Activated CD8-positive, alpha-beta T cell treated with anti-CD3 and anti-CD28 coated beads, Interleukin-2, amount 10 ng/mL, durations not matched to agents 7 days and 5 days (primary cell): ENCODE results near the gene PABPC1L. TPM values are rescaled to one million over a fixed set of nuclear protein-coding genes. Genes with fewer than 3 reads are reported as not detected.
"Not testable (repeated sequence)": the region's sequence is repeated elsewhere in the genome, so short reads cannot be mapped to it uniquely, and the experiment has no call there.

Experiments
- ATAC-seq: fragments of 150-1000 bp; cut with Tn5 transposase; one replicate; pipeline ENCODE4 v1.10.0; 2021; ENCODE audit warnings: moderate library complexity
- CTCF ChIA-PET: fragments of 350-600 bp; sonication (Branson Sonifier 250); formaldehyde crosslinking; loops from one replicate; lab custom pipeline; 2021; ENCODE audit warnings: antibody characterized with exemption; lab: Charles Lee
- POLR2A ChIA-PET: fragments of 350-600 bp; sonication (Branson Sonifier 250); formaldehyde crosslinking; loops from one replicate; lab custom pipeline; 2021; ENCODE audit warnings: antibody characterized with exemption; lab: Charles Lee
- DNase-seq: peaks from one replicate; pipeline ENCODE4 v3.0.0-alpha.2; 2020
- H3K27ac Mint-ChIP-seq: one replicate; pipeline ENCODE4 v1.8.0; 2021; ENCODE audit warnings: mild to moderate bottlenecking, mixed read lengths
- H3K27me3 Mint-ChIP-seq: one replicate; pipeline ENCODE4 v1.8.0; 2021; ENCODE audit warnings: low read depth, mixed read lengths
- H3K36me3 Mint-ChIP-seq: one replicate; pipeline ENCODE4 v1.8.0; 2021; ENCODE audit warnings: low read depth, mixed read lengths
- H3K4me1 Mint-ChIP-seq: one replicate; pipeline ENCODE4 v1.8.0; 2021; ENCODE audit warnings: low read depth, mixed read lengths
- H3K4me3 Mint-ChIP-seq: one replicate; pipeline ENCODE4 v1.8.0; 2021; ENCODE audit warnings: mild to moderate bottlenecking, mixed read lengths
- H3K9me3 Mint-ChIP-seq: one replicate; pipeline ENCODE4 v1.8.0; 2022; ENCODE audit warnings: mixed read lengths; ENCODE audit not compliant: insufficient read depth
- total RNA-seq, 2 experiments: library from RNA; stranded (reverse); gene quantifications; one replicate each; pipeline ENCODE4 v1.2.3, GENCODE V29; 2021

The PABPC1L gene
- total RNA-seq: 100 to 1,000 TPM in 1 of 2 experiments, 10 to 100 TPM in 1; 90.0 to 103 TPM

DNA sequence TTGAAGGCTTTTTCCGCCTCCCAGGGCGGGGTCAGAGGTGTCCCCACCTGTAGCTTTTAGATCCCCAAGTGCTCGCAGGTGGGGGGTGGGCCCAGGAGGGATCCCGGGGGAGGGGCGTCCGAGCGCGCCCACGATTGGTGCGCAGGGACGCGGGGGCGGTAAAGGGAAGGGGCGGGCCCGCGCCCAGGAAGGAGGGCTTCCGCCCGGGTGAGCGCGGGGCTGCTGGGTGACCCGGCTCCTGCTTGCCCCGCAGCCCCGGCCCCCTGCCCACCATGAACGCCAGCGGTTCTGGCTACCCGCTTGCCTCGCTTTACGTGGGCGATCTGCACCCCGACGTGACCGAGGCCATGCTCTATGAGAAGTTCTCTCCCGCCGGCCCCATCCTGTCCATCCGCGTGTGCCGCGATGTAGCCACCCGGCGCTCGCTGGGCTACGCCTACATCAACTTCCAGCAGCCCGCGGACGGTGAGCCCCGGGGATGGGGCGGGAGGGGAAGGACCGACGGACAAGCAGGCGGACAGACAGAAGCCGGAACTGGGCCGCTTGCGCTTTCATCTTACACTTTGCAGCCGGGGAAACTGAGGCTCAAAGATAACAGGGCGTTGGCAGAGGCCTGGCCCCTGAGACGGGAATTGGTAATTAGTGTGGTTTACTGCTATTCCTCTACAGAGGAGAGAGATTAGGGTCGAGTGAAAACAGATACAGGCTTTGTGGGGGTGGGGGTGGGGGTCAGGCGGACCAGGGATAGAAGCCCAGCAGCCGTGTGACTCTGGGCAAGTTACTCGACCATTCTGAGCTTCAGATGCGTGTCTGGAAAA, at the start of gene PABPC1L:
Gene PABPC1L (plus strand): TSS at position 189 of the 818 bp plus-strand sequence. CDS start 84 bp downstream, at position 273.
- H3K36me3 Mint-ChIP-seq: peaks cover 65% of the 10 kb centered on the region
- ChIA-PET POLR2A (interaction anchor here (0.7 to 1.5 kb wide), 9 partner anchors 11 to 57 kb away, joined by 3 to 7 read pairs (median 5); partner anchors contain the start of genes STK4, TOMM34 and YWHAB), CTCF (interaction anchor here (0.8 to 2.6 kb wide), 10 partner anchors 8 to 186 kb away, joined by 3 to 12 read pairs (median 4); partner anchors contain the start of gene TOMM34)
- H3K4me1 Mint-ChIP-seq: peaks cover 51% of the 10 kb centered on the region
- peak; percentile 97 for ATAC-seq
- H3K27ac Mint-ChIP-seq: peak within 1 kb of the TSS; percentile 78
- H3K27me3 Mint-ChIP-seq: no peaks in the 10 kb centered on the region
- H3K9me3 Mint-ChIP-seq: no peaks in the 10 kb centered on the region
- peak within 1 kb of the TSS; percentile 85 for H3K4me3 Mint-ChIP-seq
- DNase-seq: peak; percentile 79

DNA sequence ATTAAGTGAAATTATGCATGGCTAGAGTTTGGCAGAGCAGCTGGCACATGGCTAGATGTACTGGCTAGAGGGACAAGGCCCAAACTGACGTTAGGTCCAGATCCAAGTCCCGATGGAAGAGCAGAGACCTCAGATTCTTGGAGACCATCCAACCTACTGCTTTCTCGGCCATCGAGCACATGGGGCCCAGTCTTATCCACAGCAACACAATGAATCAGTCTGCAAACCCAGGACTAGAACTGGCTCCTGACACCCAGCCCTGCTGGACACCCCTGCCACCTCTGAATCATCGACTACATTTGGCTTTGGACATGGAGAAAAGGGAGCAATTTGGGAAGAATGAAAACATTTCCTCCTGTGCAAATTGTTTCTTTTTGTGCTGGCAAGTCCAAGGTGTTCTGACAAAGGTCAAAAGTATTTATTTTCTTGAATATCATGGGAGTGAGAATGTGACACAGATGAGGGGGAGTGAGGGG, 48.3 kb upstream of the PABPC1L start:
- ChIA-PET CTCF (interaction anchor here (0.7 kb wide), 1 partner anchor 114 kb away, joined by 3 read pairs; no protein-coding TSS in a partner anchor), POLR2A (interaction anchor here (1.0 kb wide), 1 partner anchor 24 kb away, joined by 3 read pairs; the partner anchor contains the start of gene YWHAB)
- Mint-ChIP-seq H3K9me3 (no peaks in the 10 kb centered on the region), H3K27ac (no peak overlapping the region), H3K36me3 (no peaks in the 10 kb centered on the region), H3K27me3 (peaks cover 3% of the 10 kb centered on the region), H3K4me1 (peaks cover 14% of the 10 kb centered on the region), H3K4me3 (no peak overlapping the region)
- DNase-seq: no peak
- no peak for ATAC-seq

DNA sequence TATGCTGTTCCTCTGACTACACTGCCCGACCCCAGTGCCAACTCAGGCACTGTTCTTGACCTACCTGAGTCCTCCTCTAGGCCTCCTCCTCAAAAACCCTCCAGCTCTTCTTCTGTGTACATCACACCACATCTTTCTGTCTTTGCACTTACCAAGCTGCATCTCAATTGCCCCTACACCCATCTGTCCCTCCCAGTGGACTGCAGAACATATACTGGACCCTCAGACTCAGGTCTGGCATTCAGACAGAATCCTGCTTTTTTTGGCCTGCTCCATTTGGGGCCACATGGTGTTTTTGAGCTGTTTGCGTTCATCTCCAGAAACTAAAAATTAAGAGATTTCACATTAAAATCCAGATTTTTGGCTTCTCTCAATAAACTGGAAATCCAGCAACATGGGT, 47.6 kb upstream of the PABPC1L start:
- Mint-ChIP-seq H3K9me3 (no peaks in the 10 kb centered on the region), H3K4me1 (peaks cover 16% of the 10 kb centered on the region), H3K4me3 (no peak overlapping the region), H3K27me3 (peaks cover 3% of the 10 kb centered on the region), H3K36me3 (no peaks in the 10 kb centered on the region), H3K27ac (no peak overlapping the region)
- no peak for ATAC-seq
- no peak for DNase-seq
- ChIA-PET CTCF (interaction anchor here (0.7 kb wide), 1 partner anchor 114 kb away, joined by 3 read pairs; no protein-coding TSS in a partner anchor), POLR2A (no interaction called here)

DNA sequence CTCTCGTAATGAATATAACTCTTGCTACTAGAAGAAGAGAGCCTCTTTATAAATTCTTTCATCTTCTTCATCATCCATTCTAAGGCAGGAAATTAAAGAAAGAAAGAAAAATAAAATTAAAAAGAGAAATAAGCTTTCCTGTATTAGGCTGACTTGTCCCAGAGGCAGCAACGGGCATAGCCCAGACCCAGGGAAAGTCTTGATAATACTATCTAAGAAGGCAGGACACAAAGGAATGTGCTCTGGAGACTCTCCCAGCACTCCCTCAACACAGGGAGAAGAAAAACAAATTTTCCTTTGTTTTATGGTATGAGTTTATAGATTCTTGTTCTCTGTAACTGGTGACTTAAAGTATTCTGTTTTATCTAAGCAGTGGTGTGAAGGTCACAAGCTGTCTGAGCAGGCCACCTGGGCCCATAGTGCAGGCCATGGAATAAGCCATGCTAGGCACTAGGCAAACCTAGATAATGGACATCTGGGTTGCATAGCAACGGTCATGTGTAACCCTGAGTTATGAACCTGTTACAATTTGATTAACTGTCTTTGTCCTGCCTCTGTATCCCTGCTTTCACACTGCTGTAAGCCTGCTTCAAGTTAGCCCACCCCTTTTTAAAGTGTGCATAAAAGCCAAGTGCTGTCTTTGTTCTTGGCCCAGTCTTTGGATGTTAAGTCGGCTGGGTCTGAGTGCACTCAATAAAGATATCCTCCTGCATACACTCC, 46.3 kb upstream of the PABPC1L start:
- peaks cover 19% of the 10 kb centered on the region for H3K4me1 Mint-ChIP-seq
- CTCF ChIA-PET, POLR2A ChIA-PET, ATAC-seq, H3K36me3 Mint-ChIP-seq, H3K27ac Mint-ChIP-seq, H3K27me3 Mint-ChIP-seq, DNase-seq, H3K9me3 Mint-ChIP-seq, H3K4me3 Mint-ChIP-seq: not testable (repeated sequence)

DNA sequence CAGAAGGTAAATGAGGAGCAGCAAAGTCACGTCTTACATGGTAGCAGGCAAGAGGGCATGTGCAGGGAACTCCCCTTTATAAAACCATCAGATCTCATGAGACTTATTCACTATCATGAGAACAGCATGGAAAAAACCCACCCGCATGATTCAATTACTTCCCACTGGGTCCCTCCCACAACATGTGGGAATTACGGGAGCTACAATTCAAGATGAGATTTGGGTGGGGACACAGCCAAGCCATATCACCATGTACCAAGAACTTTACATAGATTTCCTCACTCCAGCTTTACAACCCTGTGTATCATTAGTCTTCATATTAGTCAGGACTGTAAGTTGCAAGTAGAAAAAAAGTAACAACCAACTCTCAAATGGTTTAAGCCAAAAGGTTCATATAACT, 45.4 kb upstream of the PABPC1L start:
- H3K36me3 Mint-ChIP-seq, CTCF ChIA-PET, H3K27ac Mint-ChIP-seq, POLR2A ChIA-PET, ATAC-seq, H3K4me3 Mint-ChIP-seq, H3K27me3 Mint-ChIP-seq, DNase-seq, H3K9me3 Mint-ChIP-seq: not testable (repeated sequence)
- H3K4me1 Mint-ChIP-seq: peaks cover 13% of the 10 kb centered on the region

DNA sequence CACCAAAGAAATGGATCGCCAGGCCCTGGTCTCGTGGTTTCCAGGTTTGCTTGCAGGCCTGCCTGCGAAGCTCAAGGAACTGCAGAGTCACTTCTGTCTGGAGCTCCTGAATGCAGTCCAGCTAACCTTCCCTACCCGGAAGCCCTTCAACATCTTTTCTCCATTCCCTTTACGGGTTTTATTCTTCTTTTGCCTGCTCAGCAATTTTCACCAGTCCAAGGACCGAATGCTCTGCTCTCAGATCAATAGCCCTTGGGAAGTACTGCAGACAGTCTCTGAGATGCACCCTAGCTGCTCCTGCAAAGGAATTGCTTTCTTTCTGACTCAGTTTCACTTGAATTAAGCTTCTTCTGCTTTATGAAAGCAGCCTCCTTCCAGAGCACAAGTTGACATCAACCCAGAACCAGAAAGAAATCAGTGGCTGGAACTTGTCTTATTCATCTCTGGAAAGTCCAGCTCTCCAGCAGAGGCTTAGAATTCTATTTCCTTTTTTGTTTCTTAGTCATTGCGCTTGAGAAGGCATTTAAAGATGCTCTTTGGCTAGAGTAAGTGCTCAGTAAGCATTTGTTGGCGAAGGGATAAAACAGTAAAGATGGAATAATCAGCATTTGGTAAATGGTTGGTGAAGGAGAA, 43.0 kb upstream of the PABPC1L start:
- no peak for ATAC-seq
- no peaks in the 10 kb centered on the region for H3K36me3 Mint-ChIP-seq
- peak overlapping the region; percentile 34 for H3K4me3 Mint-ChIP-seq
- H3K27ac Mint-ChIP-seq: no peak overlapping the region
- CTCF ChIA-PET: interaction anchor here (0.9 to 2.1 kb wide), 13 partner anchors 9 to 650 kb away, joined by 3 to 24 read pairs (median 4); no protein-coding TSS in a partner anchor
- DNase-seq: no peak
- H3K4me1 Mint-ChIP-seq: peaks cover 8% of the 10 kb centered on the region
- H3K9me3 Mint-ChIP-seq: no peaks in the 10 kb centered on the region
- peaks cover 14% of the 10 kb centered on the region for H3K27me3 Mint-ChIP-seq
- POLR2A ChIA-PET: interaction anchor here (0.8 kb wide), 1 partner anchor 182 kb away, joined by 3 read pairs; no protein-coding TSS in a partner anchor

DNA sequence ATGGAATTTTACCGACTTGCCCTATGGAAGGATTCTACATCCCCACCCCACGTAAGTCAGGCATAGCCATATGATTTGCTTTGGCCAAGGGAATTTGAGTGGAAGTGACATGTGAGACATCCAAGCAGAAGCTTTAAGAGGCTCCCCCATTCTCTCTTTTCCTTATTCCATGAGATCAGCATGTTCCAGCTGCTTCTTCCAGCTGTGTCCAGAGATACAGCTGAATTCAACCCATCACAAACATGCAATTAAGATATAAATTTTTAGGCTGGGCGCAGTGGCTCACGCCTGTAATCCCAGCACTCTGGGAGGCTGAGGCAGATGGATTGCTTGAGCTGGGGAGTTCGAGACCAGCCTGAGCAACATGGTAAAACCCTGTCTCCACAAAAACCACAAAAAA, 40.4 kb upstream of the PABPC1L start:
- ChIA-PET CTCF (interaction anchor here (1.8 to 2.0 kb wide), 2 partner anchors 184 to 187 kb away, joined by 5 to 6 read pairs; no protein-coding TSS in a partner anchor), POLR2A (no interaction called here)
- peaks cover 11% of the 10 kb centered on the region for H3K27me3 Mint-ChIP-seq
- H3K9me3 Mint-ChIP-seq: no peaks in the 10 kb centered on the region
- no peaks in the 10 kb centered on the region for H3K36me3 Mint-ChIP-seq
- no peak for DNase-seq
- H3K27ac Mint-ChIP-seq: no peak overlapping the region
- H3K4me3 Mint-ChIP-seq: no peak overlapping the region
- peaks cover 8% of the 10 kb centered on the region for H3K4me1 Mint-ChIP-seq
- no peak for ATAC-seq

DNA sequence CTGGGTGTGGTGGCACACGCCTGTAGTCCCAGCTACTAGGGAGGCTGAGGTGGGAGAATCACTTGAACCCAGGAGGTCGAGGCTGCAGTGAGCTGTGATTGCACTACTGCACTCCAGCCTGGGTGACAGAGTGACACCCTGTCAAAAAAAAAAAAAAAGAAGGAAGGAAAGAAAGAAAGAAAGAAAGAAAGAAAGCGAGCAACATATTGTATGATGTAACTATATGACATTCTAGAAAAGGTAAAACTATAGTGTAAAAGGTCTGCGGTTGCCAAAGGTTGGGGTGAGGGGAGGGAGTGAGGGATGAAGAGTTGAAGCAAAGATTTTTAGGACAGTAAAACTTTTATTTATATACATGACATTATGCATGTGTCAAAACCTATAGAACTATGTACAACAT, 27.5 kb upstream of the PABPC1L start:
- peaks cover 23% of the 10 kb centered on the region for H3K4me1 Mint-ChIP-seq
- POLR2A ChIA-PET, H3K9me3 Mint-ChIP-seq, DNase-seq, H3K27ac Mint-ChIP-seq, CTCF ChIA-PET, H3K4me3 Mint-ChIP-seq, H3K27me3 Mint-ChIP-seq, ATAC-seq: not testable (repeated sequence)
- peaks cover 15% of the 10 kb centered on the region for H3K36me3 Mint-ChIP-seq

DNA sequence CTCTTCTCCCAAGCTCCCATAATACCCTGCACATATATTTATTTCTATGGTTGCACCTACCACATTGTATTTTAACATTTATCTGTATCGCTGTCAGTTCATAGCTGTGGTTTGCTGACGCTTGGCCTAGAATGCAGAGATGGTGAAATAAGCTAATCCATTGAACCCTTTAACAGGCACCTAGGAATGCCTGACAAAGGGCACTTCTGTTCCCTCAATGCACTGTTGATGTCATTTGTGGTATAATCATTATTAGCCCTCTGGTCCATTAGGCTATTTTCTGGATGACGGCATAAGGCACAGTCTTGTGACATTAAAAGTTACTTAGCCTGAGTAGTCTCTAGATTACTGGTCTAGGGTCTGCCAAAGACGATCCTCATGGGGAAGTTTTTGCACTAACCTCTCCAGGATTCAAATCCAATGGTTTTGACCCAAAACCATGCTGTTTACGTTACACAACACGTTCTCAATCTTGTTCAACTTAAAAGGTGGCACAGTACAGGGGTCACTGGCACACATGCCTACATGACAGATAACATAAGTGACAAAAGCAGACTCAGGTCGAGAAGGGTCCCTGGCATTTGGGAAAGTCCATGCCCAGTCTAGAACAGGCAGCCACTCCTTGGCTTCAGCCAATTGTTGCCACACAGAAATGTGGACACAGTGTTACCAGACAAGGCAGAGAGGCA, 26.5 kb upstream of the PABPC1L start:
- ATAC-seq (no peak), DNase-seq (no peak)
- ChIA-PET POLR2A (no interaction called here), CTCF (no interaction called here)
- peaks cover 21% of the 10 kb centered on the region for H3K36me3 Mint-ChIP-seq
- H3K4me3 Mint-ChIP-seq: peak overlapping the region; percentile 14
- no peaks in the 10 kb centered on the region for H3K9me3 Mint-ChIP-seq
- H3K27ac Mint-ChIP-seq: no peak overlapping the region
- H3K27me3 Mint-ChIP-seq: peaks cover under 1% of the 10 kb centered on the region
- peaks cover 32% of the 10 kb centered on the region for H3K4me1 Mint-ChIP-seq

DNA sequence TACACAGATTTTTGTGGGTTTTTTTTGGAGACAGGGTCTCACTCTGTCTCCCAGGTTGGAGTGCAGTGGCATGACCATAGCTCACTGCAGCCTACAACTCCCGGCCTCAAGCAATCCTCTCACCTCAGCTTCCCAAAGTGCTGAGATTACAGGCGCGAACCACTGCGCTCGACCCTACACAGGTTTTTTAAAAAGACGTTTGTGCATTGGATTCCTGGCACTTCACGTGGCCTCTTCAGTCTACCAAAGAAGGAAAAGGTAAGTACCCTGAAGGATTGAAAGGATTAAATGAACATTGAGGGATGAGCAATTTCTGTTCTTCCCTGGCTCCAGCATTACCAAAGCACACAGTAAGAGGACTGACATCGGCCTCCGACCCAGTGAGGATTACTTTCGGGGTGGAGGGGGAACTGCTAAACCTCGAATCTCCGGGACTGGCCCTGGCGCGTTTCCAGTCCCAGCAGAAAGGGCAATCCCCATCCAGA, 24.9 kb upstream of the PABPC1L start:
- POLR2A ChIA-PET: interaction anchor here (0.9 to 1.5 kb wide), 10 partner anchors 11 to 363 kb away, joined by 3 to 7 read pairs (median 3); partner anchors contain the start of genes PABPC1L, SERINC3 and TOMM34
- no peak for DNase-seq
- peaks cover 36% of the 10 kb centered on the region for H3K36me3 Mint-ChIP-seq
- peak overlapping the region; percentile 88 for H3K27ac Mint-ChIP-seq
- peak; percentile 0 for ATAC-seq
- H3K4me1 Mint-ChIP-seq: peaks cover 48% of the 10 kb centered on the region
- no peaks in the 10 kb centered on the region for H3K9me3 Mint-ChIP-seq
- no peaks in the 10 kb centered on the region for H3K27me3 Mint-ChIP-seq
- H3K4me3 Mint-ChIP-seq: peak overlapping the region; percentile 97
- CTCF ChIA-PET: interaction anchor here (0.7 kb wide), 1 partner anchor 18 kb away, joined by 3 read pairs; no protein-coding TSS in a partner anchor
